Omental fat pad (tissue), 4 donors: ENCODE results near the gene ADGRL3. TPM values are rescaled to one million over a fixed set of nuclear protein-coding genes. Genes with fewer than 3 reads are reported as not detected.
"Not testable (repeated sequence)": the region's sequence is repeated elsewhere in the genome, so short reads cannot be mapped to it uniquely, and the experiment has no call there.

Experiments used
- ATAC-seq: fragments of 150-250 bp; one replicate; pipeline ENCODE4 v1.9.1; 2016; ENCODE audit warnings: mild to moderate bottlenecking, moderate library complexity; ENCODE audit not compliant: low FRiP score
- DNase-seq: peaks from one replicate; pipeline ENCODE4 v3.0.0-alpha.2; 2019; ENCODE audit warnings: low spot score
- total RNA-seq, 4 donors: library from RNA; depleted of rRNA; stranded (reverse); fragments of >200 nt; gene quantifications; one replicate each; pipeline ENCODE4 v1.1.0, GENCODE V29; 2016
- TF ChIP-seq, protein P1 (sequence below), 3 donors: fragments of 450-650 bp; IDR thresholded peaks; one replicate each; pipeline ENCODE4 v1.5.1; 2016 to 2017; ENCODE audit warnings: antibody characterized with exemption in 3 of 3, mild to moderate bottlenecking in 3 of 3, moderate library complexity in 2 of 3

ADGRL3 gene
- total RNA-seq, 4 donors from 2014 or later: 2.5 to 16.4 (median 4.6) TPM

- TF ChIP-seq, protein P1, sequence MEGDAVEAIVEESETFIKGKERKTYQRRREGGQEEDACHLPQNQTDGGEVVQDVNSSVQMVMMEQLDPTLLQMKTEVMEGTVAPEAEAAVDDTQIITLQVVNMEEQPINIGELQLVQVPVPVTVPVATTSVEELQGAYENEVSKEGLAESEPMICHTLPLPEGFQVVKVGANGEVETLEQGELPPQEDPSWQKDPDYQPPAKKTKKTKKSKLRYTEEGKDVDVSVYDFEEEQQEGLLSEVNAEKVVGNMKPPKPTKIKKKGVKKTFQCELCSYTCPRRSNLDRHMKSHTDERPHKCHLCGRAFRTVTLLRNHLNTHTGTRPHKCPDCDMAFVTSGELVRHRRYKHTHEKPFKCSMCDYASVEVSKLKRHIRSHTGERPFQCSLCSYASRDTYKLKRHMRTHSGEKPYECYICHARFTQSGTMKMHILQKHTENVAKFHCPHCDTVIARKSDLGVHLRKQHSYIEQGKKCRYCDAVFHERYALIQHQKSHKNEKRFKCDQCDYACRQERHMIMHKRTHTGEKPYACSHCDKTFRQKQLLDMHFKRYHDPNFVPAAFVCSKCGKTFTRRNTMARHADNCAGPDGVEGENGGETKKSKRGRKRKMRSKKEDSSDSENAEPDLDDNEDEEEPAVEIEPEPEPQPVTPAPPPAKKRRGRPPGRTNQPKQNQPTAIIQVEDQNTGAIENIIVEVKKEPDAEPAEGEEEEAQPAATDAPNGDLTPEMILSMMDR (IDR thresholded peaks at IDR 0.05): no peak
- no peak for DNase-seq
- no peak for ATAC-seq
These were observed 785.3 kb downstream of the ADGRL3 start for GRCh38 chr4:61985426-61985825.

GRCh38 chr4:61986929-61987328 lies 786.8 kb downstream of the ADGRL3 start:
- not testable (repeated sequence) for ATAC-seq

GRCh38 chr4:61992351-61992750 lies 792.2 kb downstream of the ADGRL3 start:
- ATAC-seq (no peak), DNase-seq (no peak)
- TF ChIP-seq, protein P1 (IDR thresholded peaks at IDR 0.05): no peak

More at GRCh38 chr4:61986929-61987328, 786.8 kb downstream of the ADGRL3 start:
- DNase-seq: not testable (repeated sequence)

GRCh38 chr4:61994036-61994435 lies 793.9 kb downstream of the ADGRL3 start:
- ATAC-seq (no peak), DNase-seq (no peak)
- TF ChIP-seq, protein P1 (IDR thresholded peaks at IDR 0.05): no peak

DNA sequence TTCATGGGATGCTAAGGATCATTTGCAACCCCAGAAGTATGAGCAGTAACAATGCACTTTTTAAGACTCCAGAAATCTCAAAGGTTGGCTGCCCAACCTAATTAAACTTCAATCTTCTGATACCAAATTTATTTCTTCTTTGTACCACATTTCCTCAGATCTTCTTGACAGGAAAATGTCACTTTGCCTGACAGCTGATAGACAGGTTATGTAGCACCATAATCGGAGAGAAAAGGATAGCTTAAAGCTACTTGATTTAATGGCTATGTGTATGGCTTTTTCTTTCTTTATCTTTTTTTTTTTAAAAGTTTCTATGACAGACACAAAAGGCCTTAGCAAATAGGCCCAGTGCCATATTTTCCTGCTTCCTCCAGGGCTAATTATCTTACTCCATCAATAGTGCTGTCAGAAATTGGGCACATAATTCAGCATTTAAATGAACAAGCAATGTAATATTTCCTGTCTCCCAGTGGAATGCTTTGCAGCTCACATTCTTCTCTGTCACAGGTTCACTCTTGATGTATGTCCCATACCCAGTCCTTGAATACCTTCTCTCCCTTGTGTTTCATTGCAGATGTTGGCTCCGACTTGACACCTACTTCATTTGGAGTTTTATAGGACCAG lies 795.7 kb downstream of the ADGRL3 start:
- DNase-seq: no peak
- TF ChIP-seq, protein P1 (IDR thresholded peaks at IDR 0.05): no peak
- ATAC-seq: no peak

GRCh38 chr4:61996943-61997342 lies 796.8 kb downstream of the ADGRL3 start:
- no peak for ATAC-seq
- no peak for DNase-seq
- TF ChIP-seq, protein P1 (IDR thresholded peaks at IDR 0.05): no peak

- TF ChIP-seq, protein P1 (IDR thresholded peaks at IDR 0.05): no peak
- ATAC-seq: no peak
- DNase-seq: no peak
These were observed 797.7 kb downstream of the ADGRL3 start for GRCh38 chr4:61997831-61998230.
